ENCODE results near the gene B3GNT9.

- TF ChIP-seq CTCF (IDR thresholded peaks at IDR 0.05) (no peak; the same call in 1 of the 2 replicates), REST (IDR thresholded peaks at IDR 0.05; ENCODE audit: insufficient read depth in 1 of 2, low read depth in 2 of 2, low read length in 1 of 2) (no peak)
Measured at GRCh38 chr16:67199808-67200198, 49.0 kb upstream of the B3GNT9 start.

All from Panc1 (cell line).